ENCODE measurements around the gene DEPDC1B. TPM values are rescaled to one million over a fixed set of nuclear protein-coding genes. Genes with fewer than 3 reads are reported as not detected.

The DEPDC1B gene
- total and polyA plus RNA-seq, 2 of the 8 experiments (the other 6 are each of a cell fraction or from before 2014, with no cell fraction given): 30.8 to 67.4 TPM

DNA sequence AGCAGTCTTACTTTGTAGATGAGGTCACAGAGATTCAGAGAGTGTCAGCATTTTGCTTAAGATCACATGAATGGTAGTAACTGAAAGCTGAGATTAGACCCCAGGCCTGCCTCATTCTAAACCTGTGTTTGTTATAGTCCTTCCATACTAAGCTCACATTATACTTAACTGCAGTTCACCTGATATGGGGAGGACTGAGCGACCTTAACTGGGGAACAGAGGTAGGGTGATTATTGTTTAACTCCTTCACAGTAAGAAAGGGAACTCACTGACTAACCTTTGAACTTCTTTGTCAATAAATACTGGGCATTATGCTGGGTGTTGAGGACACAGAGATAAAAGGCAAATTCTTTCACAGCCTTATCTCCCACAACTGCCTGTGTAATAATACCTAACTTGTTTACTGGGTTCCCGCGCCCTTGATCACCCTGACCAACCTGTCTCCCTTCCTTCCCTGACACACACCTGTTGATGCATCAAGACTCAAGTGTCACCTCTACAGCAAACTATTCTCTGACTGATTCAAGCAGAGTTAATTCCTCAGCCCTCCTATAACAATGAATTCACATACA, 27.2 kb downstream of the DEPDC1B start (continued):
- TF ChIP-seq, protein P1, sequence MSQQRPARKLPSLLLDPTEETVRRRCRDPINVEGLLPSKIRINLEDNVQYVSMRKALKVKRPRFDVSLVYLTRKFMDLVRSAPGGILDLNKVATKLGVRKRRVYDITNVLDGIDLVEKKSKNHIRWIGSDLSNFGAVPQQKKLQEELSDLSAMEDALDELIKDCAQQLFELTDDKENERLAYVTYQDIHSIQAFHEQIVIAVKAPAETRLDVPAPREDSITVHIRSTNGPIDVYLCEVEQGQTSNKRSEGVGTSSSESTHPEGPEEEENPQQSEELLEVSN (IDR thresholded peaks at IDR 0.05): no peak
- no peak for TF ChIP-seq CEBPB (IDR thresholded peaks at IDR 0.05; ENCODE audit: low read depth, low read length)
- TF ChIP-seq CREB1 (IDR thresholded peaks at IDR 0.05): no peak
- TF ChIP-seq TBP (IDR thresholded peaks at IDR 0.05; ENCODE audit: low read depth, low read length): no peak
- no peak for TF ChIP-seq CBX8 (IDR thresholded peaks at IDR 0.05; ENCODE audit: borderline replicate concordance, low read depth, low read length)
- TF ChIP-seq RFX5 (IDR thresholded peaks at IDR 0.05; ENCODE audit: borderline replicate concordance, low read depth, low read length): no peak
- TF ChIP-seq SP1 (IDR thresholded peaks at IDR 0.05; ENCODE audit: low read depth, low read length): no peak
- no peak for TF ChIP-seq NRF1 (IDR thresholded peaks at IDR 0.05; ENCODE audit: low read depth, low read length)
- no peak for TF ChIP-seq RXRA (IDR thresholded peaks at IDR 0.05; ENCODE audit: insufficient read depth, low read depth, low read length)

All from H1 (cell line).